ENCODE data around the gene CCDC69.
"Not testable (repeated sequence)": the region's sequence is repeated elsewhere in the genome, so short reads cannot be mapped to it uniquely, and the experiment has no call there.

The CCDC69 gene

DNA sequence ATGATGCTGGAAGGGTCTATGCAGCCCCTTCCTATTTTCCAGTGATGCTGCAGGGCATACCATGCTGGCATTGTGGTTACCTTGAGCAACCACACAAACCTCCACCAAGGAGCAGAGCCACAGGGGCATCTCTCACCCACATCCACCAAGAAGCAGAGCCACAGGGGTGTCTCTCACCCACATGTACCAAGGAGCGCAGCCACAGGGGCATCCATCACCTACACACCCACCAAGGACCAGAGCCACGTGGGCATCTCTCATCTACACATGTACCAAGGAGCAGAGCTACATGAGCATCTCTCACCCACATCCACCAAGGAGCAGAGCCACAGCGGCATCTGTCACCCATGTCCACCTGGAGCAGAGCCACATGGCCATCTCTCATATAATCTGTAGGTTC lies 20.3 kb upstream of the CCDC69 start:
- no peak for DNase-seq

DNA sequence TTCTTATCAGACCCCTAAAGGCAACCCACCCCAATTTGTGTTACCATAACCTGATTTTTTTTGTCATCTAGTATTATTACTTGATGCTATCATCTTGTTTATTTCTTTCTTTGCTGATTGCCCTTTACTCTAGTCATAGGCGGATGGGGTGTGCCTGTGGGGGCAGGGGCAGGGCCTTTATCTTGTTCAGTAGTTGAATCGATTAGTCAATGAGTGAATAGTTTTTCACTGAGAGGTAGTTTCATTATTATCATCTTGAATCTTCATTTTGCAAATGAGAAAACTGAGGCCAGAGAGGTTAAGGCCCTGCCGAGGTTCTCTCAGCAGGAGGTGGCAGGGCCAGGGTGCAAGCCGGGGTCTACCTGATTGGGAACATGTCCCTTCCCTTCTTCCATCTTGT lies 19.7 kb upstream of the CCDC69 start:
- no peak for DNase-seq

- DNase-seq: no peak
Observed at GRCh38 chr5:151243127-151243526, 19.2 kb upstream of the CCDC69 start.

GRCh38 chr5:151240924-151241635 lies 17.2 kb upstream of the CCDC69 start:
- no peak for DNase-seq

DNA sequence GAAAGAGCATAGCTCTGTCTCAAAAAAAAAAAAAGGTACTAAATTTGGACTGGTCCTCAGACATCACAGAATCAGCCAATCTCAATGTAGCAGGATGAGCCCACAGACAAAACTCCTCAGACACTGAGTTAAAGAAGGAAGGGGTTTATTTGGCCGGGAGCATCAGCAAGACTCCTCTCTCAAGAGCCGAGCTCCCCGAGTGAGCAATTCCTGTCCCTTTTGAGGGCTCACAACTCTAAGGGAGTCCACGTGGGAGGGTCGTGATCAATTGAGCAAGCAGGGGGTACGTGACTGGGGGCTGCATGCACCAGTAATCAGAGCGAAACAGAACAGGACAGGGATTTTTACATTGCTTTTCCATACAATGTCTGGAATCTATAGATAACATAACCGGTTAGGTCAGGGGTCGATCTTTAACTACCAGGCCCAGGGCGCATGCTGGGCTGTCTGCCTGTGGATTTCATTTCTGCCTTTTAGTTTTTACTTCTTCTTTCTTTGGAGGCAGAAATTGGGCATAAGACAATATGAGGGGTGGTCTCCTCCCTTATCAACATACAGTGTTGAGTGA lies 16.5 kb upstream of the CCDC69 start:
- DNase-seq: not testable (repeated sequence)

DNA sequence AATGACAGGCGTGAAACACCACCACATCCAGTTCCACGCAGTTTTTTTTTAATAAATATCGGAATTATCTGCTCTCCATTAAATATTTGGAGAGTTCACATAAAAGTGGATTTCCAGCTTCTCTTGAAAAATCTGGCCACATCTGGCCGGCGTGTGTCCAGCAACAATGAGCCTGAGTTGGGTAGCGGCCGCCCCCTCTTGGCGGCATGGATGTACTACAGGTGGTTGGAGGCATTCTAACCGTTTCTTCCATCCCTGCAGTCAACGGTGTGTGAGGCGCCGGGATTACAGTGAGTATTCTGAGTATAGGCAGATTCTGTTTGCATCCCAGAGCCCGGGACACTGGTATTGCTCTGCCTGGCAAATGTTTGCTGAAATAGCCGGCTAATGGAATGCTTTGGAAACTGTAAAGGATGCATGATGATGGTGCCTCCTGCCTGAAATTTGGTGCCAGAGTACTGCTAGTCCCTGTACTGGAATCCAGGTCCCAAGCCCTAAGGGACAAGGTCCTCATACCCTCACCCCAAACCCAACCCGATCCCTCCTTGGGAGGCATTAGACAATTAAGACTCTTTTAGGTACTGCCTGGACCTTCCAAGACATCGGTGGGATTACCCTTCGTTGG lies 15.5 kb upstream of the CCDC69 start:
- DNase-seq: peak in 1 of 2 experiments; percentile 11

GRCh38 chr5:151238303-151238741 lies 14.4 kb upstream of the CCDC69 start:
- DNase-seq: no peak

DNA sequence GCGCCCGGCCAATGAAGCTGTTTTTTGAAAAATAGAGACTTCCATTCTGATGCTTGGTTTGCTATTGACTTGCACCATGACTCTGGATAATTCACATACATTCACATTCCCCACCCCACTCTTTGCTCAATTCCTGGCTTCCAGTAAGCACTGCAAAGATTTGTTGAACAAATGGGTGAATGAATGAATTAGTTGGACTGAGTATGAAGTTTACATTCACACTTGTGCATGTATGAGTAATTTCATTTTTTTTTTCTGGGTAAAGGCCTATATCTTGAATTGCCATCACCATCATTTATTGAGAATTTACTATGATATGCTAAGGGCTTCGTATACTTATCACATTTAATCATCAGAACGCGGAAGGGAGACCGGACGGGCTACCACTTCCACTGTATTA lies 13.8 kb upstream of the CCDC69 start:
- no peak for DNase-seq

- no peak for DNase-seq
Observed at GRCh38 chr5:151236888-151237287, 13.0 kb upstream of the CCDC69 start.

DNA sequence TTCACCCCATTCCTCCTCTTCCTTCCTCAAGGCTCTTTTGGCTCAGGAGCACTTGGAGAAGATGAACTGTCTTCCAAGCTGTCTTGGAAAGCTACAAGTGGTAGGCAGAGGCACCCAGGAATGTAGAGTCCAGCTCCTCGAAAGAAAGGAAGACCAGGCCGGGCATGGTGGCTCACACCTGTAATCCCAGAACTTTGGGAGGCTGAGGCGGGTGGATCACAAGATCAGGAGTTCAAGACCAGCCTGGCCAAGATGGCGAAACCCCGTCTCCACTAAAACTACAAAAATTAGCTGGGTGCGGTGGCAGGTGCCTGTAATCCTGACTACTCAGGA lies 11.3 kb upstream of the CCDC69 start:
- DNase-seq: not testable (repeated sequence)

GRCh38 chr5:151234476-151235238 lies 10.8 kb upstream of the CCDC69 start:
- DNase-seq: no peak

GRCh38 chr5:151233616-151234085 lies 9.8 kb upstream of the CCDC69 start:
- DNase-seq: no peak

DNA sequence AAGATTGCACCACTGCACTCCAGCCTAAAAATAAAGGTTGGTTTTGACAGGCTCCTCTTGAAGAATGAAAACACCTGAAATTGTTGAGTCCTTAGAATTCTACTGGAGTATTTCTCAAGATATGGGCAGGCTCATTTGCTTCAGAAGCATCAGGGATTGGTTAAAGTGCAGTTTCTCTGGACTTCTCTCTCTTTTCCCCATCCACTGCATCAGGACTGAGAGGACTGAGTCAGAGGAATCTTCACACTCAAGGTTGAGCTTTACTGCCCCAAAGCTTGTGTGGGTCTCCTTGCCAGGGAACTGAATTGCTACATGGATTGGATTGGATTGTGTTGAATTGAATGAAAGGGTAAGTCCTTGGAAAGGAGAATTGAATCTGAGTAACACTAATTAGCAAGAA lies 7.5 kb upstream of the CCDC69 start:
- DNase-seq: no peak

GRCh38 chr5:151230048-151230680 lies 6.3 kb upstream of the CCDC69 start:
- no peak for DNase-seq

DNA sequence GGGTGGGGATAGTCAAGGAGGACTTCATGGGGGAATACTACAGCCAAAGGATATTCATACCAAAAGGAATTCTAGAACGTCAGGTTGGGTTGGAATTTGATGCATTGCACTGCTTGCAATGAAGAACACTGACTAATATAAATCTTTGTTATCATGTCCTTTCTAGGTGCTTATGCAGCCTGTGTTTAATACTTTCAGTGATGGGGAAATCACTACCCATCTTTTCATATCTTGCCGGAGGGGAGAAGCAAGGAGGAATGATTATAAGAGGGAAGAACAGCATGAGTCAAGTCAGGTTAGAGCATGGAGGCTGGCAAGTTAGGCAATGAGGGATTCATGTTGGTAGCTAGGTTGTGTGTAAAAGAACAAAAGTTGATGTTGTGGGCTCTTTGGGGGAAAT lies 5.1 kb upstream of the CCDC69 start:
- no peak for DNase-seq

- DNase-seq: no peak
Observed at GRCh38 chr5:151227918-151228447, 4.1 kb upstream of the CCDC69 start.

- no peak for DNase-seq
Observed at GRCh38 chr5:151225475-151225874, 1.6 kb upstream of the CCDC69 start.

DNA sequence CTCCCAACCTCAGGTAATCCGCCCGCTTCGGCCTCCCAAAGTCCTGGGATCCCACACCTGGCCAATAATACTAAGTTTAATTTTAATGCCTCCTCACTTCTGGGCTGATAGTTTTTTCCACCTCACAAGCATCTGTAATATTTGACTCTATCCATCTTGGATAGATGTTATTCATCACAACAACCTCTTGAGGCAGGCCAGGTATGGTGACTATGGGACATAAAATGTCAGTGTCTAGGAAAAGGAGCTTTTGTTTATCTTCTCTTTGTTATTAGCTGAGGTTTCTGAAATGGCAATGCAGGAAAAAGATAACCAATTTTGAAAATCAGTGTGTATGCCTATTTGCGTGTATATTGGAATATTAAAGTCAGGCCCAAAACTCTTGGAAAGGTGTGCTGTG lies 1.2 kb upstream of the CCDC69 start:
- DNase-seq: no peak

DNA sequence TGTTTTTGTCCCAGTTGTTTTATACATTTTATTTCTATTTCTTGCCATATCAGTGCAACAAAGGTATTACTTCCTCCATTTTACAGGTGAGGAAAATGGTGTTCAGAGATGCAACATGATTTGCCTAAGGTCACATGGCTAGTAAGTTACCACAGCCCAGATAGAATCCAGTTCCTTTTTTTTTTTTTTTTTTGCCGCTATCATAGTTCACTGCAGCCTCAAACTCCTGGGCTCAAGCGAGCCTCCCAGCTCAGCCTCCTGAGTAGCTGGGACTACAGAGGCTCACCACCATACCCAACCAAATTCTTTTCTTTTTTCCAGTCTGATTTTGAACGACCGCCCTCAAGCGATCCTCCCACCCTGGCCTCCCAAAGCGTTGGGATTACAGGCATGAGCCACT lies 480 bp upstream of the CCDC69 start:
- DNase-seq: no peak

DNA sequence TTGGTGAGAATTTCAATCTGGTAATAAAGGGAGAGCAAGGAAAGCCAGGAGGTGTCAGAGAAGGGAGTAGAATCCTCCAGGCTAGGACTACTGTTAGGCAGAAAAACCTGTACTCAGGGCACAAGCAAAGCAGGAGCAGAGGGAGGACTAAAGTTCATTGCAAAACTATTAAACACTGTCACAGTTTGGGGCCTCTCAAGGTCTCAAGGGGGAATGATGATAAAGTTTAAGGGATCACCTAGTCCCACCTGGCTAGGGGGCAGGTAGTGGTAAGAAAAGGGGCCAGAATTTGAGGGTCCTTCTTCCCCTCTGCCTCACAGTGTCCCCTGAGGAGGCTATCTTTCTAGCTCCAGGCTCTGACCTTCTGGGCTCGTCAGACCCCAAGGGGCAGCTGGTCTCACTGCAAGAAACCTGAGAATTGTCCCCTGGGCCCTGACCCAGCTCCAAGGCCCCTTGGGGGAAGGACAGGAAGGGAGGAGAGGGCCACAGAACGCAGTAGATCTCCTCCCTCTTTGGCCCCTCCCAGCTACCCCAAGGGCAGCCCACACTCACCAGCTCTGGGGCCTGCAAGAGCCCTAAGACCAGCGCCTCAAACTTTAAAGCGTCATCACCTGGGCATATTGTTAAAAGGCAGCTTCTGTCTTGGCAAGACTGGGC lies 974 bp downstream of the CCDC69 start:
- no peak for DNase-seq

GRCh38 chr5:151222054-151222789 lies 1.7 kb downstream of the CCDC69 start:
- no peak for DNase-seq

DNA sequence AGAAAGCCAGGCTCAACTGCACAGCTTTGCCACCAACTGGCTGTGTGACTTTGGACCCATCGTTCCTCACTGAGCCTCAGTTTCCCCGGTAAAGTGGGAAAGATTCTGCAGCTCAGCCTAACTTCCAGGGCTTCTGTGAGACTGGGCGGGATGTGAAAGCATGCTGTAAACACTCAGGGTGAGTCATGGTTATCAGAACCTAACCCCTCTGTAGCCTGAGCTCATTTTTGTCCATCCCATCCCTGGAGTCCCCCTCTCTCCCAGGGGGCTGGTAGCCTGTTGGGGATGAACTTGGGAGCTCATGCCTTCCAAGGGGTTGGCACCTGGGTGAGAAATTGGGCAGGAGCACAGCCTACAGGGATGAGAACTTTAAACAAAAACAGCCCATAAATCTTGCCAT lies 2.3 kb downstream of the CCDC69 start:
- no peak for DNase-seq

Data from SHP77 (cell line).